K562 (cell line): Measurements from ENCODE around the gene THAP8. TPM values are rescaled to one million over a fixed set of nuclear protein-coding genes. Genes with fewer than 3 reads are reported as not detected.

Experiments
- BHLHE40 ChIP-seq: IDR thresholded peaks from 2 replicates; pipeline ENCODE4 v1.6.1; 2011; ENCODE audit warnings: low read length, improper control_type of control experiment
- CREB3L1 ChIP-seq: fragments of 450-650 bp; IDR thresholded peaks from 2 replicates; pipeline ENCODE4 v1.6.1; 2014; ENCODE audit warnings: low read depth, mild to moderate bottlenecking, moderate library complexity, borderline replicate concordance
- GABPB1 ChIP-seq: sonication (generic); formaldehyde crosslinking; IDR thresholded peaks from 2 replicates; pipeline ENCODE4 v1.8.0; 2022; ENCODE audit warnings: mild to moderate bottlenecking, missing genetic modification reagents
- HNRNPH1 ChIP-seq: fragments of 200-400 bp; formaldehyde crosslinking; optimal IDR thresholded peaks from 2 replicates; pipeline ENCODE3; 2017; ENCODE audit warnings: low read depth, mild to moderate bottlenecking, low read length, moderate library complexity
- NKRF ChIP-seq: fragments of 450-650 bp; IDR thresholded peaks from 2 replicates; pipeline ENCODE4 v1.6.1; 2016; ENCODE audit warnings: borderline replicate concordance
- PYGO2 ChIP-seq: fragments of 450-650 bp; IDR thresholded peaks from 2 replicates; pipeline ENCODE4 v1.6.1; 2016; ENCODE audit warnings: mild to moderate bottlenecking, missing genetic modification characterization, moderate library complexity, missing compliant biosample characterization
- RBM25 ChIP-seq: fragments of 200-400 bp; formaldehyde crosslinking; IDR thresholded peaks from 2 replicates; pipeline ENCODE4 v1.6.1; 2018; ENCODE audit warnings: low read length, low read depth, moderate library complexity; ENCODE audit not compliant: severe bottlenecking
- SMARCE1 ChIP-seq: fragments of 450-650 bp; IDR thresholded peaks from 2 replicates; pipeline ENCODE4 v1.7.1; 2016; ENCODE audit warnings: mild to moderate bottlenecking
- SOX6 ChIP-seq: fragments of 450-650 bp; IDR thresholded peaks from 2 replicates; pipeline ENCODE4 v1.6.1; 2014; ENCODE audit warnings: mild to moderate bottlenecking
- TAF9B ChIP-seq: fragments of 450-650 bp; IDR thresholded peaks from 2 replicates; pipeline ENCODE4 v1.6.1; 2018; ENCODE audit warnings: mild to moderate bottlenecking; ENCODE audit not compliant: partially characterized antibody
- XRCC5 ChIP-seq: fragments of 200-400 bp; formaldehyde crosslinking; IDR thresholded peaks from 2 replicates; pipeline ENCODE4 v1.6.1; 2017; ENCODE audit warnings: low read depth, mild to moderate bottlenecking, low read length
- ZFP1 ChIP-seq: fragments of 450-650 bp; formaldehyde crosslinking; IDR thresholded peaks from 2 replicates; pipeline ENCODE4 v1.4.0; 2020; ENCODE audit warnings: mild to moderate bottlenecking, mixed read lengths
- ZNF316 ChIP-seq: fragments of 450-650 bp; IDR thresholded peaks from 2 replicates; pipeline ENCODE4 v1.6.1; 2016
- ZNF639 ChIP-seq, 2 experiments: fragments of 200-800 bp in 1 of 2; sonication (Bioruptor generic) in 1 of 2; sonication (generic) in 1 of 2; formaldehyde crosslinking in 1 of 2; IDR thresholded peaks in 1 of 2; conservative IDR thresholded peaks in 1 of 2; 2 replicates each; pipeline versions ENCODE4 v1.5.0 to v1.6.1; 2016 to 2020; ENCODE audit warnings: missing compliant biosample characterization in 1 of 2, missing genetic modification characterization in 1 of 2, missing genetic modification reagents in 1 of 2
- polyA plus RNA-seq, 8 experiments: library from polyadenylated mRNA; depleted of rRNA in 4 of 8; stranded (reverse) in 5 of 8; unstranded in 3 of 8; fragments of >200 nt; fragmentation: Nextera tagmentation in 2 of 8; fragmentation: Illumina TruSeq in 1 of 8; extraction: Ambion mirVana in 2 of 8; extraction: Trizol in 1 of 8; gene quantifications; 2 replicates each; pipeline versions ENCODE4 v1.2.1 to v1.2.3, GENCODE V29; 2011 to 2014; ENCODE audit warnings: inconsistent platforms in 1 of 8, missing spikeins in 1 of 8
- total RNA-seq, 7 experiments: library from RNA; depleted of rRNA in 6 of 7; stranded (reverse); fragments of >200 nt in 6 of 7; fragmentation: Illumina TruSeq in 2 of 7; extraction: Trizol in 2 of 7; gene quantifications; 2 replicates each; pipeline versions ENCODE4 v1.2.1 to v1.2.3, GENCODE V29; 2011 to 2021; ENCODE audit warnings: low replicate concordance in 1 of 7
- TF ChIP-seq, protein P1 (sequence below): fragments of 250-450 bp; sonication (Bioruptor Pico); IDR thresholded peaks from 2 replicates; pipeline ENCODE4 v1.9.0; 2021; ENCODE audit warnings: mild to moderate bottlenecking, inconsistent platforms
- TF ChIP-seq, protein P2 (sequence below): IDR thresholded peaks from 2 replicates; pipeline ENCODE4 v1.6.1; 2014; ENCODE audit warnings: antibody characterized with exemption

The THAP8 gene
- total and polyA plus RNA-seq, 9 of the 15 experiments (the other 6 are each of a cell fraction or from before 2014, with no cell fraction given) = 0.11 to 2.0 (median 0.94) TPM

- TF ChIP-seq ZFP1 (CRISPR knock-in tag) (no peak), XRCC5 (peak; percentile 12), SOX6 (peak; percentile 77), HNRNPH1 (no peak), GABPB1 (CRISPR knock-in tag) (peak; percentile 75), CREB3L1 (peak; percentile 53), BHLHE40 (peak; percentile 100), SMARCE1 (peak; percentile 46; the same call in 1 of the 2 replicates), RBM25 (no peak), ZNF639 (CRISPR knock-in tag; conservative IDR thresholded peaks at IDR 0.05 in 1 of 2, IDR thresholded peaks at IDR 0.05 in 1 of 2) (peak in 1 of 2 experiments; percentile 75; a peak in 2 of 4 replicates), TAF9B (peak; percentile 83), NKRF (peak; percentile 77; the same call in 1 of the 2 replicates), ZNF316 (peak; percentile 63), PYGO2 (tag) (no peak)
- TF ChIP-seq, protein P1, sequence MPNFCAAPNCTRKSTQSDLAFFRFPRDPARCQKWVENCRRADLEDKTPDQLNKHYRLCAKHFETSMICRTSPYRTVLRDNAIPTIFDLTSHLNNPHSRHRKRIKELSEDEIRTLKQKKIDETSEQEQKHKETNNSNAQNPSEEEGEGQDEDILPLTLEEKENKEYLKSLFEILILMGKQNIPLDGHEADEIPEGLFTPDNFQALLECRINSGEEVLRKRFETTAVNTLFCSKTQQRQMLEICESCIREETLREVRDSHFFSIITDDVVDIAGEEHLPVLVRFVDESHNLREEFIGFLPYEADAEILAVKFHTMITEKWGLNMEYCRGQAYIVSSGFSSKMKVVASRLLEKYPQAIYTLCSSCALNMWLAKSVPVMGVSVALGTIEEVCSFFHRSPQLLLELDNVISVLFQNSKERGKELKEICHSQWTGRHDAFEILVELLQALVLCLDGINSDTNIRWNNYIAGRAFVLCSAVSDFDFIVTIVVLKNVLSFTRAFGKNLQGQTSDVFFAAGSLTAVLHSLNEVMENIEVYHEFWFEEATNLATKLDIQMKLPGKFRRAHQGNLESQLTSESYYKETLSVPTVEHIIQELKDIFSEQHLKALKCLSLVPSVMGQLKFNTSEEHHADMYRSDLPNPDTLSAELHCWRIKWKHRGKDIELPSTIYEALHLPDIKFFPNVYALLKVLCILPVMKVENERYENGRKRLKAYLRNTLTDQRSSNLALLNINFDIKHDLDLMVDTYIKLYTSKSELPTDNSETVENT = peak; percentile 94
- TF ChIP-seq, protein P2, sequence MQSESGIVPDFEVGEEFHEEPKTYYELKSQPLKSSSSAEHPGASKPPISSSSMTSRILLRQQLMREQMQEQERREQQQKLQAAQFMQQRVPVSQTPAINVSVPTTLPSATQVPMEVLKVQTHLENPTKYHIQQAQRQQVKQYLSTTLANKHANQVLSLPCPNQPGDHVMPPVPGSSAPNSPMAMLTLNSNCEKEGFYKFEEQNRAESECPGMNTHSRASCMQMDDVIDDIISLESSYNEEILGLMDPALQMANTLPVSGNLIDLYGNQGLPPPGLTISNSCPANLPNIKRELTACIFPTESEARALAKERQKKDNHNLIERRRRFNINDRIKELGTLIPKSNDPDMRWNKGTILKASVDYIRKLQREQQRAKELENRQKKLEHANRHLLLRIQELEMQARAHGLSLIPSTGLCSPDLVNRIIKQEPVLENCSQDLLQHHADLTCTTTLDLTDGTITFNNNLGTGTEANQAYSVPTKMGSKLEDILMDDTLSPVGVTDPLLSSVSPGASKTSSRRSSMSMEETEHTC = peak; percentile 98
These were observed at the start of gene THAP8 (continued) for GRCh38 chr19:36054119-36054732.
